GM18870 (cell line): ENCODE measurements around the gene LSP1.

ENCODE experiments used
- ATAC-seq: cut with Tn5 transposase; IDR thresholded peaks from one replicate; pipeline ENCODE4 v1.9.1; 2021; ENCODE audit warnings: moderate library complexity; ENCODE audit not compliant: unreplicated experiment

LSP1 gene

DNA sequence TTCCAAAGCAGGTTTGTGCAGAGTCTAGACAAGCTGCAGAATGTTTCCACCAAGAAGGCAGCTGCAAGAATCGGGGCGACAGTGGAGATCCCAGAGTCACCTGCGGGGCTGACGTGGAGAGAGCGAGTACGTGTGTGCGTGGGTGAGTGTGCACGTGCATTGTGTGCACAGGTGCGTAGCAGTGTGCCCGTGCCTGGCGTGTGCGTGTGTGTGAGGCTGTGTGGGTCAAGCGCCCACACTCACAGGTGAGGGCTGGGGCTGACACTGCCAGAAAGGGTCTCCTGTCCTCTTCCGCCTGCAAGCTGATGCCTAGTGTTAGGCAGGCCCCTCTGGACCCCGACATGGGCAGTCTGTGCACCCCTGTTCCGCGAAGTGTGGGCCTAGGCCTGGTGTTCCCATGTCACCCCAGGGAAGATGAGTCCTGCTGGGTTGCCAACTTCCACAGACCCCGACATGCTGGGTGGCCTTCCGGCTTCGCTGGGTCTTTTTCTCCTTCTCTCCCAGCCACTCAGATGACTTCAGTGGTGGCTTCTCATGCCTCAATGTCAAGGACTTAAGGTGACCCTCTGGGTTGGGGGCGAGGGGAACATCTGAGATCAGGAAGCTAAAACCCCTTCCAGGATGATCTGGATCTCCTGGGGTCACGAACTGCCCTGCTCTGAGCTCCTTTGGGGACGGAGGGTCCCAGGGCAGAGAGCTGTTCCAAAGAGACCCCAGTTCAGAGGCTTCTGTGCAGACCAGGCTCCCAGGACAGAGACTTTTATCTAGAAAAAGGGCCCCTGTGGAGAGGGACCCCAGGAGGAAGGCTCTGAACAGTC lies 28.5 kb upstream of the LSP1 start:
- no peak for ATAC-seq

- ATAC-seq = no peak
Observed at GRCh38 chr11:1825039-1825740, 27.7 kb upstream of the LSP1 start.

DNA sequence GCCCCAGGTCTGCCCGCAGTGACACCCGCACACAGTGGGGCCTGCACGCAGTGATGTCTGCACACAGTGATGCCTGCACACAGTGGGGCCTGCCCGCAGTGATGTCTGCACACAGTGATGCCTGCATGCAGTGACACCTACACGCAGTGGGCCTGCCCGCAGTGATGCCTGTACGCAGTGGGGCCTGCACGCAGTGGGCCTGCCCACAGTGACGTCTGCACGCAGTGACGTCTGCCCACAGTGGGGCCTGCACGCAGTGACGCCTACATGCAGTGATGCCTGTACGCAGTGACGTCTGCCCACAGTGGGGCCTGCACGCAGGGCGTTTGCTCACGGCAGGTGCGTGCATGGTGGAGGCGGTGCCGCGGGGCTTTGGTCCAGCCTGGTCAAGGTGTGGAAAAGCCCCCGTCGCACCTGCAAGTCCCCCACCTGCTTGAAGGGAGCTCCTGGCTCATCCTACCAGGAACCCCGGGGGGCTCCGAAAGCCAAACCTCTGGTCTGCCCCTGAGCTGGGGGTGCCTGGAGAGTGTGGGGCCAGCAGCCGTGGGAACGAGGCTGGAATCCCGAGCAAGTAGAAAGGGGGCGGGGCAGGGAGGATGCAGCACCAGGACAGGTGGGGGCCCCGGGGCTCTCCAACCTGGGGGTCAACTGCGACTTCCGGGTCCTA lies 27.0 kb upstream of the LSP1 start:
- ATAC-seq = no peak

- no peak for ATAC-seq
Observed at GRCh38 chr11:1826552-1827094, 26.3 kb upstream of the LSP1 start.

GRCh38 chr11:1827095-1827813 lies 25.6 kb upstream of the LSP1 start:
- ATAC-seq = no peak

DNA sequence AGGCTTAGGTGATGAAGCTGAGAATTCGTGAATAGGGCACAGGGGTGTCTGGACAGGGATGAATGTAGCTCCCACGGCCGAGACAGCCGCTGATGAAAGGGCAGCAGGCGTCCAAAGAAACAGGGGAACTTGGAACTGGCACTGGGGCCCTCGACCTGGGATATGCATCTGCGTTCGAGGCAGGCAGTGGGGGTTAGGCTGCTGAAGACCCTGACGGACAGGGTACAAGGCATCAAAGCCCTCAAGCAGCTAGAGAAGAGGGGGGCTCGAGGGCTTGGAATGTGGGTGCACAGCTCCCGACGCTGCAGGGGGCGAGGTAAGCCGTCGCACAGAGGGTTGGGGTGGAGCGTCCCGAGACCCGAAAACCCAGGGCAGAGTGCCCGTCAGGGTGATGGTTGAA lies 25.0 kb upstream of the LSP1 start:
- no peak for ATAC-seq

- no peak for ATAC-seq
Observed at GRCh38 chr11:1828542-1828941, 24.3 kb upstream of the LSP1 start.

DNA sequence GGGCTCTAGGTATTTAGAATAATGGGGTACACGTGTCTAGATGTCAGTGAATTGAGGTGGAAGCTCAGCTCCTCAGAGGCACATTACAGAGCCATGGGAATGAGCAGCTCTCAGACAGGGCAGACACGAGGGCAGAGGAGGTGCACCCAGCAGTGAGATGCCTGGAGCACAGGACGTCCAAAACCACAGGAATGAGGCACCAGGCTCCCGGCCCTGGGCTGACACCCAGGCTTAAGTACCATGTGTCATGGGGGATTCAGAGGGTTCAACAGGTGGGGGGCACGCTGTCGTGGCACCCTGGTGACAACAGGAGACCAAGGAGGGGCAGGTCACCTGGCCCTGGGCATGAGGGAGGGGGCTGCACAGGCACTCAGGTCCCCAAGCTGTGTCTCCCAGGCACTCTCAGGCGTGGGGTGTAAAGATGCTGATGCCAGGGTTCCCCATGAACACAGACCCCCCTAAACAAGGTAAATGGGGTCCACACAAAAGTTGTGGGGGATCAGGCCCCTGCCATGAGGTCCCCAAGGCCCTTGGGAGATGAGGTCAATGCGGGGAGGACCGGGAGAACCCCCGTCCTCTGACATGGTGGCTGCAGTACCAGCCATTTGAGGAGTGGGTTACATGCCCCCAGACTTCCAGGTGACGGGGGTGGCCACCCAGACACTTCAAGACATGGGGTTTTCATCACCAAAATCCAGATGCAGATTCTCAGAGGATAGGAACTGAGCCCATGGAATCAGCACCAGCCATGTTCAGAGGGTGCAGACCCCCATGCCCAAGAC lies 23.7 kb upstream of the LSP1 start:
- no peak for ATAC-seq

DNA sequence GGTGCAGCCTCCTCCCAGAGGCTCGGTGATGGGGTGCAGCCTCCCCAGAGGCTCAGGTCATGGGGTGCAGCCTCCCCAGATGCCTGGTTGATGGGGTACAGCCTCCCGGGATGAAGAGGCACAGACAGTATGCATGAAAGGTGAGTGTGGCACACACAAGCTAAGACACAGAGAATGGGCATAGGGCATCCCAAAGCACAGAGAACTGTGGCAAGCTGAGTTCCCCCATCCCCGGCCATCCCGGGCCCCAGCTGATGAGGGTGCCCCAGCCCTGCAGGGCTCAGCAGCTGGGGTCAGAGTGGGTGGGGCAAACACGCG lies 22.9 kb upstream of the LSP1 start:
- no peak for ATAC-seq

DNA sequence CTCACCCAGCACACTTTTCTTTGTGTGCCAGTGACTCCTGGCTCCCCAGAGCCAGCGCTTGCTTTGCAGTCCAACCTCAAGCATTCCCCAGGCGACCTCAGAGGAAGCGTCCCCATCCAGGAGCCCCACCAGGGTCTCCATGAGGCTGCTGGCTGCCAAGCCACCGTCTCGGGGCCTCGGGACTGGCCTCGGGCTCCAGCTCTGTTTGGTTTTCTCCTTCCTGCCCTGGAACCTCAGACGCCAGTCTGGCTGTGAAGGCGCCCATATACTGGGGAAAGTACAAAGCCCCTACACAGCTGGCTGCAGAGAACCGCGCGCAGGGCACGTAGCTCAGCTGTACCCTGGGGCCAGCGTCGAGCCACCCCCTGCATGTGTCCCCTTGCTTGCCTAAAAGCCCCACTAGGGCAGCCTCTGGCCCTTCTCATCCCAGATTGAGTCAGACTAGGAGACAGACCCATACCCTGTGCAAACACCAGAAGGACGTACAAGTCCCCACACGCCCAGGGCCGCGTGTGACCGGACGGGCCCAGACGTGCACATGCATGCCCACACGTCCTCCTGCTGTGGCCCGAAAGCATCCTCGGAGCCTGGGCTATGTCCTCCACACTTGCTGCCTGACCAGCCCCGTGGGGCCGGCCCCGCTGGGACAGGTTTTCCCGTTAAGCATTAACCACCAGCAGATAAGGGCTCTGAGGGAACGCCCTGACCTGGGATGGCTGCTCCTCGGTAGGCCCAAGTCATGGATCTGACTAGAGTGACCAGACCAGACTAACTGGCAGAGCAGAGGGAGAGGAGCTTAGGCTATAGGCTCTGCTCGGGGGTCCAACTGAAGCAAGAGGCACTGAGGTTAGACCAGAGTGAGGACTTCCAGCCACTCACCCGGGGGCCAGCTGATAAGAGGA lies 22.3 kb upstream of the LSP1 start:
- ATAC-seq = no peak

DNA sequence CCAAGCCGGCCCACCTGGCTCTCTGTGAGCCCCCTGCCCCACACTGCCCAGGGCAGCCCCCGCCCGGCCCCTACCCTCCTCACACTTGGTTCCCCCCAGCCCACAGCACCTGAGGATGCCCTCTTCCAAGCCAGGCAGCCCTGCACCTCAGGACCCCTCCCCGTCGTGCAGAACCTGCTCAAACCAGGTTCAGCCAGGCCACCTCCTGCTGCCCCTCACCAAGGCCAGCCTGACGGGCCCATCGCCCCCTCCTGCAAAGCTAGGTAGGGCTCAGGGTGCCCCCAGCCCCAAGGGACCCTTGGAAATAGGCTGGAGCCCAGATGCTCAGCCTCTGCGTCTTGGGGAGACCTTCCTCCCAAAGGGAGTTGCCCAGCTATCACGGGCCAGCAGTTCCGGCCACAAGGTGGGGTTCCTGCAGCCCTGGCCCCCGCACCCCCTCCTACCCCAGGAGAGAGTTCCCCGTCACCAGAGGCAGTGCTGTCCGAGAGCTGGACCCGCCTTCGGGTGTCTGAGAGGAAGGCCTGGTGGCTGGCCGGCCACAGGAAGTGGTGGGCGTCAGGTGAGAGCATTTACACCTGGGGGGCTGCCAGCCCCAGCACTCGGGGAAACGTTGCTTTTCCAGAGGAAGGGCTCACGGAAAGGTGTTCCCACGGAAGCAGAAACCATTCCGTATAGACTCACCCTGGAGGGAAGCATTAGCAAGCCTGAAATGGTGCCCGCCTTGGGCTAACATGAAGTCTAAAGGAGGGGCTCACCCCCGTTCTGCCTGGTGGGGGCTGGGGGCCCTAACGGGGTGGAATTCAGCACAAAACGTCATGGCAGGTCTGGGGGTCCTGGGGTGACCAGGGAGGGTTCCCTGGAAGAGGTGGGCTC lies 21.3 kb upstream of the LSP1 start:
- no peak for ATAC-seq

DNA sequence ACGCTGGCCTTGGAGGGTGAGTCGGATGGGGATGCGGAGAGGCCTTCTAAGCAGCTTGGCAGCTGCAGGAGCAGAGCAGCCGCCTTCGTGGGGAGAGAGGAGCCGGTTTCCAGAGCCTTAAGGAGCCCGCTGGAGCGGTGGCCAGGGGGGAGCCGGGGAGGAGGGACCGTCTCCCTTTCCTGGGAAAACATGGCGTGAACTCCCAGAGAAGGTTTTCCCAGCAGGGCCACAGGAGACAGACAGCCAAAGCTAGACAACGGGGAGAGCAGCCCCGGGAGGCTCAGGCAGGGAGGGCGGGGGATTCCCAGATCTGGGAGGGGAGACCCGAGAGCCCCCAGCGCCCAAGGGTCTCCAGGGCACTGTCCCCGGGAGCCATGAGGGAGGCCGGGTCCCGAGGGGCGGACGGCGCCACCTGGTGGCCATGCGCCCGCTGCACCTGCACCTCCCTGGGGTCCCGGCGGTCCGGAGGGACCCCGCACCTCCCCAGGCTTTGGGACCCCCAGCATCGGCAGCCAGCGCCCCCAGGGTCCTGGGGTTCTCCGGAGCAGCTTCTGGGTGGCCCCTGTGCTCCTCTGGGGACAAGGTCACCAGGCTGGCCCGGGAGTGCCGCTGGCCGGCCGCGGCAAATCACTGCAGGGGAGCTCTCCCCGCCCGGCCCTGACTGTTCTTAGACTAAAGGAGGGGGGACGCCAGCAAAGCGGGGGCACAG lies 20.5 kb upstream of the LSP1 start:
- no peak for ATAC-seq

- ATAC-seq = no peak
Observed at GRCh38 chr11:1832920-1833295, 20.0 kb upstream of the LSP1 start.

GRCh38 chr11:1834062-1834610 lies 18.7 kb upstream of the LSP1 start:
- ATAC-seq = no peak

DNA sequence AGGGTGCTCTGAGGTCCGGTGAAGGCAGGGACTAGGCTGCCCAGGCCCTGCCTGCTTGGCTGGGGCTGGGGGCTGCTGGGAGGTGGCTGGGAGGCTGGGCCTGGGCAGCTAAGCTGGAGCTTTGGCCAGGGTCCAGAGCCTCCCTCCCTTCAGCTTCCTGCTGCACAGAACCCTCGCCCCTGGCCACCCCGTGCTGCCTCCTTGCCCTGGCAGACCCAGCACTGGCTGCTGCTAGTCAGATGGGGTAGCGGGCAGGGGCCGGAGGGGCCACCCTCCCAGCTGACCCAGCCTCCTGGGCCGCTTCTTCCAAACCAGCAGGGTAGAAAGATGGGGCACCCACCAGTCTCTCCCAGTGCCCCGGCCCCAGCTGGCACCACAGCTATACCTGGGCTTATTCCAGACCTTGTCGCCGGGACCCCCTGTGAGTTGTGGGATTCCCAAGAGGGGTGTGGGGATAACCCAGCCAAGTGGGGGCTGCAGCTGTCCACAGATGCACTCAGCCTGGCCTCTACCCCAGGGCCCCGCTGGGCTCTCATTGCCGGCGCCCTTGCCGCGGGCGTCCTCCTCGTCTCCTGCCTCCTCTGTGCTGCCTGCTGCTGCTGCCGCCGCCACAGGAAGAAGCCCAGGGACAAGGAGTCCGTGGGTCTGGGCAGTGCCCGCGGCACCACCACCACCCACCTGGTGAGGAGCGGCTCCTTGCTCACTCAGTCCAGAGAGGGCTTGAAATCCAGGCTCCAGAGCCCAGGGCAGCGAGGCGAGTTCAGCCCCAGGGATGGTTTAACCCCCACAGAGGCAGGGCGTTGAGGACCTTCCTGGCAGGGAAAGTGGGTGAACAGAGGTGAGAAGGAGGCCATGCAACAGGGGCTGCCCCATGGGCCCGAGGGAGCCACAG lies 17.9 kb upstream of the LSP1 start, which contains the start of gene SYT8:
Gene SYT8, plus strand, starts transcription at position 212 of the 892 bp plus-strand sequence. Its CDS starts 116 bp downstream, at position 328.
- ATAC-seq = no peak

- no peak for ATAC-seq
Observed at GRCh38 chr11:1835671-1836010, 17.2 kb upstream of the LSP1 start.
